Activated CD8-positive, alpha-beta memory T cell treated with anti-CD3 and anti-CD28 coated beads, Interleukin-2, amount 50 U/mL, for 48 hours (primary cell): Measurements from ENCODE around the gene PLCD4.

ENCODE experiments used
- DNase-seq: peaks from one replicate; pipeline ENCODE4 v3.0.0-alpha.2; 2020

PLCD4 gene

DNA sequence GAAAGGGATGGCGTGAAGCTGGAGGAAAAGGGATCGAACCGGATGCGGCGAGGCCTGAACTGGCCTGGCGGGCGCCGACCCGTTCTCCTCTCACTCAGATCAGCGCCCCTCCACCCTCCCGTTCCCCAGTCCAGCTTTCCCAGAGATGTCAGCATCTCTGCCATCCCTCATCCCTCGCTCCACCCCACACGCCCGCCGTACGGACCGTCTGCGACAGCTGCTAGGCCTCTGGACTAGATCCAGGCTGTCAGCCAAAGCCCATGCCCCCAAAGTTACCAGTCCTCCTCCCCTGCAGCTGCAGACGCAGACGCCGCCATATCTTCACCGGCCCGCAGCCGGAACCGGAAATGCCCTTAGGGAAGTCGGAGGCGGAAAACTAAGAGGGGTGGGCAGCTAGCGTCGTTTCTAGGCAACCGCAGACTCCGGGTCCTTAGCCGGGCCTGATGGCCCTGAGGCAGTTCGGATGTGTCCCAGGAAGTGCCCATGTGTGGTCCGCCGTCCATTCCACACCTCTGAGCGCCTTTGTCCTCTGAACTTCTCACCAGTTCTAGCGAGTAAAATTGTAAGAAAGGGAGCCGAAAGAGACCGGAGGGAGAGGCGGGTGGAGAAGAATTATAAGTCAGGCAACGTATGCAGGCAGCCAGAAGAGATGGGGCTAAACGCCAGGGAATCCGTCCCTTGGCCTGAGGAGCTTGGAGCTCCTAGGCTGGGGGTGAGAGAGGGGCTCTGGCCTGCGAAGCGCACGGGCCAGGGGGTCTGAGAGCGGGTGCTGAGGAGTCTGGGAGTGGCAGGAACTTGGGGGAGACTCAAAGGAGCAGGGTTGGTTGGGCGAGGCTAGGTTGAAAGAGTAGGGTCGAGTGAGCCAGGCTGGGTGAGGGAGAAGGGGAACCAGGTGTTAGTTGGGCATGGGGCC is 64.2 kb downstream of the PLCD4 start, which contains the start of the genes RNF25 and STK36:
Gene RNF25, minus strand, starts transcription at position 349 of the 913 bp plus-strand sequence. Its CDS starts 32 bp downstream, at position 317.
Gene STK36, plus strand, starts transcription at position 433 of the 913 bp plus-strand sequence. CDS start 744 bp downstream, outside the sequence.
- DNase-seq, result peak; percentile 89

DNA sequence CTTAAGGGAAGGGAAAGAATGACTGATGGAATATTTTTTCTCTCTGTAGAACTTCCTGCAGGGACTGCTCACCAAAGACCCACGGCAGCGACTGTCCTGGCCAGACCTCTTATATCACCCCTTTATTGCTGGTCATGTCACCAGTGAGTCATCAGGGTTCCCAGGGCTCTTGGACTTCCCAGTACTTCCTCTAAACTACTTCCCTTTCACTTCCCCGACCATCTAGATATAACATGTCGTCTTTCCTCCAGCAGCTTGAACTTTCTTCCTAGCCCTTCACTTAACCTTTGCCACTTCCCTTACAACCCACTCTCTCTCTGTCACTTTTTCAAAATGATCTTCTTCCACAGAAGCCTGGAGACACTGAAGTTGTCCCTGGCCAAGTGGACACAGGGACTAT is 71.4 kb downstream of the PLCD4 start:
- DNase-seq, result no peak

DNA sequence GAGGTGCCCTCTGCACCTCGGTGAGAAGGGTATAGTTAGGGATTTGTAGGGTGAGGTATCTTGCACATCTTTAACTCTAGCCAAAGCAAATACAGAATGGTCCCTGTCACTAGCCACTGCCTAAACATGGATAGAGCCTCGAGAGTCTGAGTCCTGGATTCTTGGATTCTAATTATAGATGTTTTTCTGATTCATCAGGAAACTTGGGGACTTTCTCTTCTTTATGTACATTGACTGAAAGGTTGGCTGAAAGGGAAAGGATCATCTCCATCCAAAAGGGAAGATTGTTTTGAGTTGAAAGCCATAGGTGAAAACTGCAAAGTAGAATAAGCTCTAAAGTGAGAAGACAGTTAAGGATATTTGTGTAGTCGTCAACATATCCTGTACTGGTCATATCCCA is 72.4 kb downstream of the PLCD4 start:
- no peak for DNase-seq
